C4-2B (cell line): ENCODE results near the gene SH3PXD2B.

ENCODE experiments used
- H3K27ac ChIP-seq: fragments of 450-650 bp; 2 replicates; pipeline ENCODE4 v1.5.1; 2017
- CTCF ChIP-seq: fragments of 450-650 bp; conservative IDR thresholded peaks from 2 replicates; pipeline ENCODE4 v1.5.1; 2017; ENCODE audit warnings: mild to moderate bottlenecking
- ZFX ChIP-seq: fragments of 450-650 bp; IDR thresholded peaks from 2 replicates; pipeline ENCODE4 v1.6.1; 2017

Gene SH3PXD2B

DNA sequence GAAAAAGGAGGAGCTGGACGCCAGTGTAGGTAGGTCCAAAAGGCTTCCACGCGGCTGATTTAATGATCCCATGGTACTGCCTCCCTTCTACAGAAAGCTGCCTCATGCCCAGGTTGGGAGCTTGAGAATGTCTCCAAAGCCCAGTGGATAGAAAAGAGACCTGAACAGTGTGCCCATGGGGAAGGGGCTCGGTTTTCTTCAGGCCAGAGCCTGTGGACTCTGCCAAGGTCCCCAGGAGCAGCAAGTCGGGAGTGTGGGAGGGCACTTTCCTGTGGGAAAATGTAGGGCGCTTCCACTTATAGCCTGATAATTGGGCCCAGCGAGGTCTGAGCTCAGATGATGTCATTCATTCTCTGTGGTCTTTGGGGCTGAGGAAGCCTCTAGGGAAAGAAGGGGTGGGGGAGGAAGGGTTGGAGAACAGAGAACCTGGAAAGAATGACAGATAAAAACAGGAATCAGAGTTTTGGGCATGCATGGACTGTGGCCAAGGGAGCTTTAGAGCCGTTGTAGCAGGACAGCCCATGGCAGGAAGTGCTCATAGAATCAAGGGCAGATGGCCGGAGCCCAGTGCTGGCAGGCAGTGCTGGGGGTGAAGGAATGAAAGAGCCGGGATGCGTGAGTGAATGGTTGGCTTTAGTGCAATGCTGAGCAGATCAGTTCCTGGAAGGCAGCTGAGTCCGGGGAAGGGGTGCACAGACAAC is 42.5 kb upstream of the SH3PXD2B start:
- no peak overlapping the region for H3K27ac ChIP-seq
- no peak for TF ChIP-seq ZFX
- TF ChIP-seq CTCF: no peak

DNA sequence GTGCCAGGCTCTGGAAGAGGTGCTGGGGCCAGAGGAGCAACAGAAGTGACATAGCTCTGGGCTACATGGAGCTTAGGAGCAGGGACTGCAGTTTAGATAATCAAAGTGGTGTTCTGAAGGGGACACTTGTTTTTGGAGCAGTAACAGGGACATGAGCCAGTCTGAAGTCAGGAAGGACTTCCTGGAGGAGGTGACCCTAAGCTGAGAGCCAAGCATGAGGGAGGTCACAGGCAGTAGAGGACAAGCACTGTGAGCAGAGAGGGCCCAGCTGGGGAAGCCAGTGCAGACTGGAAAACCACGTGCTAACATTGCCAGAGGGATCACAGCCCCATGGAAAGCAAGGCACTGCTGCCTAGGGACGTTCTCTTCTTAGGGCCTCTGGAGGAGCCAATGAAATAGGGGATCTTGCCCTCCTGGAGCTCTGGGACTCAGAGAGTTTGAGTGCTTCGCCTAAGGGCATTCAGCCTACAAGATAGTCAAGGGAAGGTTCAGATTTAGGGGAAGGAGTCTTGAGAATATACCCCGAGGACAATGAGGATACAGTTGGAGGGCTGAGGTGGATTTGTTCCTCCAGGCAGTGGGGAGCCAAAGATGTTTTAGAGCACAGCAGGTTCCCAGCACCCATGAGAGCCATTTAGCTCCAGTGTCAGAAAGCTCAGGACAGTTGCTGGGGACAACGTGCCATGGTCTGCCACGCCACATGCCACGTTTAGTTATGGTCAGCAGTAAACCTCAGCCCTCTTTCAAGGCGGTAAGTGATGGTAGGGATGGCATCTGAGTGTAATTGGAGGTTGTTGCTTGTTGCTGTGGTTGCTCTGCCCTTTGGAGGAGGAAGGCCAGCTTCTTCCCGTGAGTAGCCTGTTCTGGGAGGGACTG is 40.5 kb upstream of the SH3PXD2B start:
- no peak overlapping the region for H3K27ac ChIP-seq
- TF ChIP-seq CTCF: no peak
- no peak for TF ChIP-seq ZFX

DNA sequence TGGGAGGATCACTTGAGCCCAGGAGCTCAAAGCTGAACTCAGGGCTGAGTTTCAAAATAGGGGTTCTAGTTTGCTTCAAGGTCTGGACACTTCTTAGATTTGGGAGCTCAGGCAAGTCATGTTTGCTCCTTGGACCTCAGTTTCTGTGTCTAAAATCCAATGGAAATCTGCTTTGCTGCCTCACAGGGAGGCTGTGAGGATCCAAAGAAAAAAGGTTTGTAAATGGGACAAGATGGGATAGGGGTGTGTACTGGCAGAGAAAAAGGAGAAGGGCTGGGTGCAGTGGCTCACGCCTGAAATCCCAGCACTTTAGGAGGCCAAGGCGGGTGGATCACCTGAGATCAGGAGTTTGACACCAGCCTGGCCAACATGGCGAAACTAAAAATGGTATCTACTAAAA is 39.6 kb upstream of the SH3PXD2B start:
- no peak overlapping the region for H3K27ac ChIP-seq
- no peak for TF ChIP-seq ZFX
- TF ChIP-seq CTCF: no peak

GRCh38 chr5:172493461-172493860 is 39.1 kb upstream of the SH3PXD2B start:
- no peak overlapping the region for H3K27ac ChIP-seq
- TF ChIP-seq ZFX: no peak
- TF ChIP-seq CTCF: no peak

DNA sequence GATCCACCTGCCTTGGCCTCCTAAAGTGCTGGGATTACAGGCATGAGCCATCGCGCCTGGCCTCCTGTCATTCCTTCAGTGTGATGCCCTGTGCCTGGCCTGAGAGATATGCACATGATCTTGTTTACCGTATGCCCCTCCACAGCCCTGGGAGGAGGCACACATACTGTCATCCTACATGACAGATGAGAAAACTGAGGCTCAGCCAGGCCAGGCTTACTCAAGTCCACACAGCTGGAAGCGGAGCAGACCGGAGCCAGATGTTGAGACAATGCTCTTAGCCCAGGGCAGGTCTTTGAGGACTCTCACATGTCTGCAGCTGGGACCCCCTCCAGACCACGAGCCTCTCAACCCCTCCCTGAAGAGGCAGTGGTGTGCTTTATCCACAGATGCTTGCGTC is 38.7 kb upstream of the SH3PXD2B start:
- no peak overlapping the region for H3K27ac ChIP-seq
- TF ChIP-seq ZFX (no peak), CTCF (no peak)

DNA sequence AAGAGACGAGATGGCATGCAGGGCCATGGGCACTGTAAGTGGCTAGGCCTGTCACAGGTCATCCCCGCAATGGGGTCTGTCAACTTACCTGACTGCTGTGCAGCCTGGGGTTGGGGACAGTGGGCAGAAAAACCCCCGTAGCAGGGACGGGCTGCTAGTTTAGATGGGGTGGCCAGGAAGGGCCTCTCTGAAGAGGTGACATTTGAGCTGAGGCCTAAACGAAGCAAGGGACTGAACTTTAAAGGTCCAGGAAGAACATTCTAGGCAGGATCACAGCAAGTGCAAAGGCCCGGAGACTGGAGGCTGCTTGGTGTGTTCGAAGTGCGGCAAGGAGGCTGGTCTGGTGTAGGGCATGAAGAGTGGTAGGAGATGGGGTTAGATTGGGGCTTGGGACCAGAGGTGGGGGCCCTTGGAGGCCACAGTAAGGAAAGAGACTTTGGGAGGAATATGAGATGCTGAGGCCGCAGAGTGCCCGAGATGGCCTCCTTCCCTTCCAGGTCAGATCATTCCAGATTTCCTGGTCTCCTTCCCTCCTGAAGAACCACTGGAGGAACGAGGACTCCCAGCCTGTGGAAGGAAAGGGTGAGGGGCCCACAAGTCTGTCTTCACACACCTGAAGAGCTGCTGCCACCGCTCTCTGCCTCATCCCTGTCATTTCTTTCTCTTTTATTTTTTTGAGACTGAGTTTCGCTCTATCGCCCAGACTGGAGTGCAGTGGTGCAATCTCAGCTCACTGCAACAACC is 37.9 kb upstream of the SH3PXD2B start:
- TF ChIP-seq CTCF (no peak), ZFX (no peak)
- H3K27ac ChIP-seq: no peak overlapping the region

DNA sequence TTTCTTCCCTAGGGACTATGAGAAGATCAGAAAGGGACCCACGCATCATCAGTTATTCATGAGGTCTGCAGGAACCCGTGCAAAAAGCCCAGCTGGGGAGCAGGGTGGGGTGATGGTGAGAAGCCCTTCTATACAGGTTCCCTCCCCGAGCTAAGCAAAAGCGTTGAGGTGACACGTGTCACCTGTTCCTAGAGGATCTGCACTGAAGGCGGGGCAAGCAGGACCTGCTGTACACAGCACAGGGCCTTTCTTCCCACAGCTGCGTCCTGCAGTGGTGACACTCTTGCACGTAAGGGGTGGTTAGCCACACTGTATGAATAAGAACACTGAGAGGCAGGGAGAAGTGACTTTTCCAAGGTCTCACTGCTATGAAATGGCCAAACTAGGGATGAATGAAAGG is 37.2 kb upstream of the SH3PXD2B start:
- no peak overlapping the region for H3K27ac ChIP-seq

More for the DNA sequence above, 37.2 kb upstream of the SH3PXD2B start:
- TF ChIP-seq CTCF (no peak), ZFX (no peak)
